ENCODE results near the gene PCGF6. TPM values are rescaled to one million over a fixed set of nuclear protein-coding genes. Genes with fewer than 3 reads are reported as not detected.

Gene PCGF6
- total RNA-seq, 1 experiment from 2014 or later, result 24.7 TPM

- no peak overlapping the region for H2AFZ ChIP-seq (ENCODE audit: low read depth, low read length, poor library complexity, severe bottlenecking)
- H3K9me2 ChIP-seq (ENCODE audit: insufficient read depth), result no peaks in the 10 kb centered on the region
- no peaks in the 10 kb centered on the region for H3K79me2 ChIP-seq (ENCODE audit: insufficient read depth, low read length)
- ChIA-PET RAD21 (ENCODE audit: low non-redundant PET in 1 of 2, low total read pairs in 2 of 2, uncharacterized antibody in 2 of 2, unreplicated experiment in 2 of 2) (no interaction called here), CTCF (no interaction called here), POLR2A (no interaction called here)
- ATAC-seq, result no peak
- BruUV-seq (replicated peaks), result no TSS peak
- H3K36me3 ChIP-seq (ENCODE audit: control insufficient read depth in 1 of 2, insufficient read depth in 2 of 2, low read length in 2 of 2), result no peaks in the 10 kb centered on the region
- no peak for DNase-seq (ENCODE audit: low read depth, low spot score)
- peaks cover 42% of the 10 kb centered on the region for H3K27me3 ChIP-seq (ENCODE audit: insufficient read depth, low read length)
- H3K9me3 ChIP-seq (ENCODE audit: control insufficient read depth in 1 of 2, insufficient read depth in 1 of 2, low read depth in 1 of 2, low read length in 2 of 2), result no peaks in the 10 kb centered on the region
- no peaks in the 10 kb centered on the region for H4K20me1 ChIP-seq (ENCODE audit: insufficient read depth)
- H3K4me1 ChIP-seq (ENCODE audit: control insufficient read depth in 1 of 2, insufficient read depth in 2 of 2, low read length in 2 of 2), result peaks cover 3 to 5% of the 10 kb centered on the region in 2 experiments
- intact Hi-C loops (cut with micrococcal nuclease), result no loop called here
- no peak overlapping the region for H3K27ac ChIP-seq (ENCODE audit: low read depth, low read length)
- H3K4me3 ChIP-seq (replicated peaks in 1 of 2; ENCODE audit: low read depth in 1 of 2, low read length in 2 of 2), result no peak overlapping the region
- no peak overlapping the region for H3K4me2 ChIP-seq (ENCODE audit: low read length)
- no peak for TF ChIP-seq EZH2phosphoT487 (IDR thresholded peaks at IDR 0.05; ENCODE audit: borderline replicate concordance)
- no peak for TF ChIP-seq SIN3A (IDR thresholded peaks at IDR 0.05; ENCODE audit: low read depth)
- TF ChIP-seq POLR2AphosphoS5 (IDR thresholded peaks at IDR 0.05; ENCODE audit: low read depth, low read length), result no peak
- no peak for TF ChIP-seq ZBTB33 (IDR thresholded peaks at IDR 0.05; ENCODE audit: extremely low read depth, insufficient replicate concordance, low read length)
- no peak for TF ChIP-seq SRF (IDR thresholded peaks at IDR 0.05; ENCODE audit: low read depth)
- no peak for TF ChIP-seq MAX (IDR thresholded peaks at IDR 0.05)
- no peak for TF ChIP-seq POLR2A (IDR thresholded peaks at IDR 0.05; ENCODE audit: borderline replicate concordance, extremely low read depth, insufficient read depth, insufficient read length)
- TF ChIP-seq RAD21 (IDR thresholded peaks at IDR 0.05; ENCODE audit: low read depth), result no peak
- TF ChIP-seq CBX3 (IDR thresholded peaks at IDR 0.05; ENCODE audit: low read depth), result no peak
- TF ChIP-seq EZH2 (IDR thresholded peaks at IDR 0.05), result no peak
- TF ChIP-seq REST (IDR thresholded peaks at IDR 0.05; ENCODE audit: low read depth), result no peak
- TF ChIP-seq EGR1 (IDR thresholded peaks at IDR 0.05; ENCODE audit: low read depth), result no peak
- no peak overlapping the region for H3K9ac ChIP-seq (ENCODE audit: low read length)
These were observed 72.5 kb downstream of the PCGF6 start for GRCh38 chr10:103278537-103278823.

Data from HCT116 (cell line).